NCI-H510A (cell line): ENCODE results near the gene KRT38.

Source experiments
- DNase-seq: peaks from one replicate; lab custom pipeline; 2025; lab: John Stamatoyannopoulos, UW

KRT38 gene

DNA sequence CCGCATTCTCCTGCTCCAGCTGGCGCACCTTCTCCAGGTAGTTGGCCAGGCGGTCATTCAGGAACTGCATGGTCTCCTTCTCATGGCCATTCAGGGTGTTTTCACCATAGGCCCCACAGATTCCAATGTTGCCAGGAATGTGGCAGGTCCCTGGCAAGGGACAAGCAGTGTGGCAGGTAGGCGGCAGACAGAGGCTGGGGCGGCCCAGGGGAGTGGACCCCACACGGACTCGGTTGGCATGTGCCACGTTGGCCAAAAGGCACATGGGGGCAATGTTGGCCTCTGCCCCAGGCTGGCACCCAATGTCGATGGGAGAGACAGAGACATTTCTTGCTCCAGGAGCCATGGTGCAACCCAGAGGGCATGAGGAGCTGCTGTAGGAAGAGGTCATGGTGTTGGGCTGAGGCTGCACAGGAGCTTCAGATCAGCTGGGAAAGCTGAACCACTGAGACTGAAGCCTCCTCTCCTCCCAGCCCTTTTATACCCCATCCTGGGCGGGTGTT, at the start of gene KRT38:
KRT38 (minus strand) TSS at position 453 of the 503 bp plus-strand sequence; CDS start at position 391, 62 bp downstream.
- no peak for DNase-seq

DNA sequence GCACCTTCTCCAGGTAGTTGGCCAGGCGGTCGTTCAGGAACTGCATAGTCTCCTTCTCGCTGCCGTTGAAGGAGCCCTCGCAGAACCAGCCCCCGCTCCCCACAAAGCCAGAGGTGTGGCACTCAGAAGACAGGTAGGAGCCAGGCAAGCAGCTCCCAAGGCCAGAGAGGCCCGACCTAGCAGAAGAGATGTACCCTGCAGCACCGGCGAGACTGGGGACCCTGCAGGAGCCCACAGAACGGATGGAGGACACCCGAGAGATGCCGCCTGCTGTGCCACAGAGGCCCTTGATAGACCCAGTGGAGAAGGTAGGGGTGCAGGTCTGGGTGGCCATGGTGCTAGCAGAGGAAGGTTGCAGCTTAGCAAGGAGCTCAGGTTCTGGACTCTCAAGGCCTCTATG, 48.7 kb upstream of the KRT38 start, which contains the start of gene KRT36:
KRT36 (minus strand) TSS at position 380 of the 400 bp plus-strand sequence; CDS start at position 334, 46 bp downstream.
- no peak for DNase-seq

DNA sequence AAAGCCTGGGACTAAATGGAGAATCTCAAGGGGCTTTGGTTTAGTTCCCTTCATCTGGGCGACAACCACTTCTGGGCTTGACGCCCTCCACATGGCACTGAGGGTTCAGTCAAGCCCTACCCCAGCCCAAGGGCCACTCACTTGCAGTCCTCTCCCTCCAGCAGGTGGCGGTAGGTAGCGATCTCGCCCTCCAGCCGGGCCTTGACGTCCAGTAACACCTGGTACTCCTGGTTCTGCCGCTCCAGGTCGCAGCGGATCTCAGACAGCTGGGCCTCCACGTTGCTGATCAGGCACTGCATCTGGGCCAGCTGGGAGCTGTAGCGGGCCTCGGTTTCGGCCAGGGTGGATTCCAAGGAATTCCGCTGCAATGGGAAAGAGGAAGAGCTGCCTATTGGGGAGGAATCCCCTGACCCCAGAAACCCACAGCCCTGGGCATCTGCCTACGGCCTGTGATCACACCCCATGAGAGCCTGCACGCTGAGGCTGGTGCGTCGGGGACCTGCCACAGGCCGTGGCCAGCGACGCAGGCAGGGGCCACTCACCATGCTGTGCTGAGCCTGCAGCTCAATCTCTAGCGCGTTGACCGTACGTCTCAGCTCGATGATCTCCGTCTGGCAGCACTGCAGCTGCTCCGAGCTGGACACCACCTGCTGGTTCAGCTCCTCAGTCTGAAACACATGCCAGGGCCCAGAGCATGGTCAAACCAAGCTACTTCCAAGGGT, 46.2 kb upstream of the KRT38 start:
- DNase-seq, result no peak

DNA sequence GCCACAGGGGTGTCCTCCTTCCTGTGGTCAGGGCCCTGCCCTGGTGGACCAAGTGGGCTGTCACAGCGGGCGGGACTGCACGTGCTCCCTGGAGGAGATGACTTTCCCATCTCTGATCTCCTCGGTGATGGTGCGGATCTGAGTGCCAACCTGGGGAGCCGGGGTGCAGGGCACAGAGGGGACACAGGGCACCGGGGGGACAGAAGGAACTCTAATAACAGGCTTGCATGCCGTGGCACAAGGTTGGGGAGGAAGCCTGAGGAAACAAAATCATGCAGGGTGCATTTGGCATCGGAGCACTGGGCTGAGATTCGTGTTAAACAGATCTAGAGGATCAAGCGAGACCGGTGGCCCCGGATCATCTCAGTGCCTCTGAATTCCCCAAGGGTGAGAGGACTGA, 45.5 kb upstream of the KRT38 start:
- no peak for DNase-seq

DNA sequence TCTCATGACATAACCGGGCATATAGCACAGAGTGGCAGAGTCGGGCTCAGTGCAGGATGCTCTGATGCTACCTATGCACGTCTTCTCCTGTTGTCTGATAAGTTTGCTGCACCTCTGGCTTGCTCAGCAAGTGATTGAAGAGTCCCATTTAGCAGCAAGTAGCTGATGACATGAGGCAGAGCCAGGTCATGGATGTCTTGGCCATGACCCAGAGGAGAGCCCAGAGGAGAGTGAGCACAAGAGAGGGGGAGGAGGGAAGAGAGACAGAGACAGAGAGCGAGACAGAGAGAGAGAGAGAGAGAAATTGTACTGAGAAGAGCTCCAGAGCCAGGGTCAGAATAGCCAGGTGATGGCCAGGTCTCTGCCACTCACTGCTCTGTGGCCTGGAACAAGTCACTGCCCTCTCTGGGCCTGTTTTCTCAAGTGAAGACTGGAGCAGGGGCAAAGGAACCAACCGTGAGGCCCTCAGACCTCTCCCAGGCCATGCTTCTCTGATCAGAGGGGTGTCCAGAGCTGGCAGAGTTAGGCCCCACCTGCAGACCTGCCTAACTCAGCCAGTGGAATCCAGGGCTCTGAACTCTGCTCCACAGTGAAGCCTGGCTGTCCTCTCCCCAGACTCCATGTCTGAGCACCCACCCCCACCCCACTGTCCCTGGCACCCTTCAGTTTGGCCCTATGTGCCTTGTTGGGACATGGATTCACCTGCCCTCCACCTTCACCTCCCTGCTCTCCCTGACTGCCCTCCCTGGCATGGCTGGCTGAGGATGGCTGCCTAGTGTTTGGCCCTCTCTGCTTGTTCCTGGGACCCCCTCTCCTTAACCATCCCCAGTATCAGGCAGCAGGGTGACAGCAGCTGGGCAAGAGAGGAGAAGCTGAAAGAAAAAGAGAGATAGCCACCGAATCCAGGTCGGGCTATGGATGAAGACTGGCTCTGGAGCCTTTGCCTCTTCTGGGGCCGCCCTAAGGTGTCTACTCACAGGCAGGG, 44.4 kb upstream of the KRT38 start:
- no peak for DNase-seq

DNA sequence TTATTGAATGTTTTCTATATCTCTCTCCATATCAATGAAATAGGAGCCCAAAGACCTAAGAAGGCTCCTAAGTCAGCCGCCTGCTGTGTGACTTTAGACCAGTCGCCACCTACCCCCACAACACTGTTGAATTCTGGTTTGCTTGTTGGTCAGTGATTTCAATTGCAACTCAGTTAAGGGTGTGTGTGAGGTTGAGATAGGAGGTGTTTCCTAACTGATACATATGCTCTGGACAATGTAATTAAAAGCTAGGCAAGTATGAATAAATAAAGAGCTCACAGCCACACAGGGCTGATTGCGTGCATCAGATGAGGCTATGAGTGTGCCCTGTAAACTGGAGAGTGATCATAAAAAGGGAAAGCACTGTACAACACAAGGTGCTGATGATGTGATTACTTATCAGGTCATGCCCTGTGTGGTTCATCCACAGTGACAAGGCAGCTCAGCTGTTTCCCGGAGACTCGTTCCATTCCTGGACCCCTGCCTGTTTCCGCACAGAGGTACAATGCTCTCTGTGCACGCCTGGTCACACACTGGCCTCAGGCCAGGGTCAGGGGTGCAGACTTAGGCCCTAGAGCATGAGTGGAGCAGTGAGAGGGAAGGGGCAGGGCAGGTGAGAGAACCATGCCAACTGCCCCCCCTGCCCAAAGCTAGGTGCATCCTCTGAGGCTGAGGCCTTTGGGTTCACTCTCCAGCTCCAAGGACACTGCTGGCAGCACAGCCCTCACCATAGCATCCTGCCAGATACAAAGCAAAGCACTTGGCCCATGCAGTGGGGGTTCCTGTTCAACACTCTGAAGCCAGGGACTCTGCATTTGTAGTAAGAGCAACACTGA, 43.4 kb upstream of the KRT38 start:
- DNase-seq, result no peak

DNA sequence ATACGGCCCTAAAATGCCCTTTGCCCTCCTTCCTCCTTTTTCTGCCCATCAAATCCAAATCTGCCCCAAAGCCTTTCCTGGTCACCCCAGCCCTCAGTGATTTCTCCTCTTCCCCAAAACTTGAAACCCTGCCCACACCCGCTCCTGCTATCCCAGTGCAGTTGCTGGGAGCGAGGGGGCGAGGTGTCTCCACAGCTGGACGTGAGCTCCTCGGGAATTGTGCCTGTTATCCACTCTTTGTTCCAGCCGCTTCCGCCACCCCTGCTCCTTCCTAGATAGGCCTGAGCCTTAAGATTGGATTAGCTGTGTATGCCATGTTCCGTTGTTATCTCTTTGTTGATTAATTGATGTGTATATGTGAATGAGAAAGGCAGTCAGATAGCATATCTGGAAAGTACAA, 42.7 kb upstream of the KRT38 start:
- no peak for DNase-seq

DNA sequence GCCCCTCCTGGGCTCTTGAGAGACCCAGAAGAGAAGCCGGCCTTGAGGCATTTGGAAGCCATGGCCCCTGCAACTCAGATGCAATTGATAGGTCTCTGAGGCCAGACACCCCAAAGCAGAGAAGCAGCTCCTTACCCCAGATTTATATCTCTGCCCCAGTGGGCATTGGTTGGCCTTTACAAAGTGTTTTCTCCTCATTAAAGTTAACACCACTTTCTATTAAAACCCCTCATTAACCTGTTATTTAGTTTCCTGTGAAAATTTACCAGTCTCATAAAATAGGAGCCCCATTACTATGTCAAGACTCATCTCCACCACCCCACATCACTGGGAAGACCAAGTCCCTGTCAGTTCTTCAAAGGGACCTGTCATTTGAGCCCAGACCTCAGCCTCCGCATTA, 40.3 kb upstream of the KRT38 start, which contains the start of gene KRT35:
KRT35 (minus strand) TSS at position 116 of the 400 bp plus-strand sequence; CDS start at position 62, 54 bp downstream.
- no peak for DNase-seq

DNA sequence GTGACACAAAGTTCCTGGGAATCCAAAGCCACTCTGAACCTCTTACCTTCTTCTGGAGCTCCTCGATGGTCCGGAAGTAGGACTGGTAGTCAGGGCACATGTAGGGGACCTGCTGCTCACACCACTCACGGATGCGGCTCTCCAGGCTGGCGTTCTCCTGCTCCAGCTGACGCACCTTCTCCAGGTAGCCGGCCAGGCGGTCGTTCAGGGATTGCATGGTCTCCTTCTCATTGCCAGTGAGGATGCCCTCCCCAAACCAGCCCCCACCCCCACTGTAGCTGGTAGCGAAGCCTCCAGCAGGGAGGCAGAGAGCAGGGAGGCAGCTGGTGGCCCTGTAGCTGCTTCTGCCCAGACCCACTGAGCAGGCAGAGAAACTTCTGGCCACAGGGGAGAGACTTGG, 39.8 kb upstream of the KRT38 start:
- DNase-seq, result no peak

DNA sequence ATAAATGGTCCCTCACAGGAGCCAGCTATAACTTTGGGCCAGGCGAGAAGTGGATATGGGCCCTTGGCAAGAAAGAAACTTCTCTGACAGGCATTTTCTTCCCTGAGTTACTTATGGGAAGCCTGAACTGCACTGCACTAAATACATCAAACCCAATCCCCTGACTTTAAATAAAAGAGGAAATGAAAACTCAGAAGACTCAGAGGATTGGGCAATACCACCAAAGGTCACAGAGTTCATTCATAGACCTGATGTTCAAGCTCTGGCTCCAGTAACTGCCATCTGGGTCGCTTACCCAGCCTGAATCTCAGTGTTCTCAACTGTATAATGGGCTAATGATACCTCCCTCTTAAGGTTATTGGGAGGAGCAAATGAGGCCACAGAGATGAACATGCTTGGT, 39.4 kb upstream of the KRT38 start:
- DNase-seq, result no peak

DNA sequence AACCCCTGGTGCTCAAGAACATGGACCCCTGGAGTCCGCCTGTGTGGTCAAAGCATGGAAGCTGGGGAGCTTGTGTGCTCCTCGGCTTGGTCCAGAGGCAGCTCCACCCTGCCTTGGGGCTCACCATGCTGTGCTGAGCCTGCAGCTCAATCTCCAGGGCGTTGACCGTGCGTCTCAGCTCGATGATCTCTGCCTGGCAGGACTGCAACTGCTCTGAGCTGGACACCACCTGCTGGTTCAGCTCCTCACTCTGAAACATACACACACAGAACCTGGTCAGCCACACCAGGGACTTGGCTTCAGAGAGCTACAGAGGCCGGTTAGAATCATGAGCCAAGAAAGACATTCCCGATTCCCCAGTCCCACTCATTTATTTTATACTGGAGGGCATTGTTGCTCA, 37.5 kb upstream of the KRT38 start:
- no peak for DNase-seq

DNA sequence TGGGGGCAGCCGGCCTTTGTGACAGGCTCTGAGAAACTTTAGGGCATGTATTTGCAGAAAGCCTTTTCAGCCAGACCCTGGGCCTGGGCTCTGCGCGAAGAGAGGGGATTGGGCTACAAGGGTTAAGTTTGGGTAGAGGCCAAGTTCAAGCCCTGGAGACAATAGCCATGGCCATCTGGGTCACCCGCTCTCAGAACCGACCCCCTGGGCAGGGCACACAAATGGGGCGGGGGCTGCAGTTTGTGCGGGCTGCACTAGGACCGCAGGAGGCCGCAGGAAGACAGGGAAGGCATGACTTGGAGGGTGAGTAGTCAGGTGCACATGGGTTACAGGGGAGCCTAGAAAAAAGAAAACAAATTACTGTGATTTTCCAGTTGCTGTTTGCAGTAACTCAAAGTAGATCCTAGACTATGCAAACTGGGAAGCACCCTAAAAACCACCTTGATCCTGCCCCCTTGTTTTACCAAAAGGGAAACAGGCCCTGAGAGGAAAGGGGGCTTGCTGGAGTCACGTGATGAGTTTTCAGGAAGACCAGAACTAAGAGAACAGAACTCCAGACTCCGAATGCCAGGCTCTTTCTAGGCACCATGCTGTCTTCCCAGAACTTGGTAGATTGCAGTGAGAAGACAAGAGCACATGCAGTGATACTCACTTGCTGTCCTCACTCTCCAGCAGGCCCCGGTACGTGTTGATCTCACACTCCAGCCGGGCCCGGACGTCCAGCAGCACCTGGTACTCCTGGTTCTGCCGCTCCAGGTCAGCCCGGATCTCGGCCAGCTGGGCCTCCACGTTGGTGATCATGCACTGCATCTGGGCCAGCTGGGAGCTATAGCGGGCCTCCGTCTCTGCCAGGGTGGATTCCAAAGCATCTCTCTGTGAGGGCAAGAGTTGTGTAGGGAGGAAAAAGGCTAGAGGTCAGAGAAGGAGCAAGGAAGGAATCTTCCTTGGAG, 36.4 kb upstream of the KRT38 start:
- no peak for DNase-seq

DNA sequence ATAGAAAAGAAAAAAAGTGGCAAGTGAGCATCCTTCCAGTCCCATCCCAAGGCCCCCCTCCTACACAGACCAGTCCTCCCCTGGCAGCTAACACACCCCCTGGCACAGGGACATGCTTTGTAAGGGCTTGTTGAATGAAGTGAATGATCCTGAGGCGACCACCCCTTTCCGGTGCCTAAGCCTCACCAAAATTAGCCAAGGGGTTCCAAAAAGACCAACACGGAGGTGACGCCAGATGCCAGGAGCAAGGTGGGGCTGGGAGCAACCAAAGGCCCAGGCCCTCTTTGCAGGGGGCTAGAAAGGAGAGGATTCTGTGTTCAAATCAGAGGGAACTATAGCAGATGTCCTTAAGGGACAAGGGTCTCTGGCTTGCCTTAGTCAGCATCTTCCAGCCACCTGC, 34.6 kb upstream of the KRT38 start:
- no peak for DNase-seq

DNA sequence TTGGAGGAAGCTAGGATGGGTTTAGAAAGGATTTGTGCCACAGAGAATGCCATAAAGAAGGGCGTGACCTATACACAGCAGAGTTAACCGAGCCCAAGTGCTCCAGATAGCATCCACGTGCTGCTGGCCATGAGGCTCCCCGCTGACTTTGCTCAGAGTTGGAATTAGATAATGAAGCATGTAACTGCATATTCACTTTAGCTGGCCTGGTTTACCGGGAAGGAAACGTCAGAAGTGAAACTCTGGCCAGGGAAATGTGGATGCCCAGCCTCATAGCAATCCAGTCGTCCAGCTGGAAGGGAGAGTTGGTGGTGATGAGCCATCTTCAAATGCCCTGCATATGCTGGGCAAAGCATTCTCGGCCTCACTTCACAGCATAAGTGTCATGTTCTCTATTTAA, 34.1 kb upstream of the KRT38 start:
- no peak for DNase-seq

DNA sequence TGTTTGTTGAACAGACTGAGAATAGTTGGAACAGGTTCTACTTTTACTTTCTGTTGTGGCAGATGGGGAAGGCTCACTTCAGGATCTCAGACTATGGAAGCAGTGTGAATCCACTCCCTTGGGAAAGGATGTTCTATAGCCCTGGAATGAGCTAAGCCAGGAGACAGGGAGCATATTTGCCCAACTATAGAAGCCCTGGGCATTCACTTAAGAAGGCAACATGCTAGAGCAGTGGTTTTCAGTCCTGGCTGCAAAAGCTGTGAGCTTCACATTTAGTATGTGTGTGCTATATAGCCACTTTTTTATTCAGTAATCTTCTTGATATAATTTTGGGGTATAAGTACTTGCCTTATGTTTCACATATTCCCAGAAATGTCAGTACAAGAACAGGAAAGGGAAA, 27.6 kb upstream of the KRT38 start:
- DNase-seq, result no peak

DNA sequence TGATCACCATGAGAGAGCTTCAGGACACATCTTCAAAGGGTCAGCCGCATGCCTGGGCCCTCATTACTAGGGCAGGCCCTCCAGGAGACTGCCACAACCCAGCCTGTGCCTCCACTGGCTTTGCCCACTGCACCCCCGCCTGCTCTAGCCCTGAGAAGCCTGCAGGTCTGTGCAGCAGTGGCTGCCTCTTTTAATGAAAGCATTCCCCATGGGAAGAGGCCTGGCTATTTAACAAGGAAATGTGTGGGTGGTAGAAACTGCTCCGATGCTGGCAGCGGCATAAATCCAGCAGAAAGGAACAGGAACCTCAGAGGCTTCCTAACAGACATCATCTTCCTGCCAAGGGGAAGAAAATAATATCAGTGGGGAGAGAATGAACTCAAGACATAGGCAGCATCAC, 26.8 kb upstream of the KRT38 start:
- no peak for DNase-seq

DNA sequence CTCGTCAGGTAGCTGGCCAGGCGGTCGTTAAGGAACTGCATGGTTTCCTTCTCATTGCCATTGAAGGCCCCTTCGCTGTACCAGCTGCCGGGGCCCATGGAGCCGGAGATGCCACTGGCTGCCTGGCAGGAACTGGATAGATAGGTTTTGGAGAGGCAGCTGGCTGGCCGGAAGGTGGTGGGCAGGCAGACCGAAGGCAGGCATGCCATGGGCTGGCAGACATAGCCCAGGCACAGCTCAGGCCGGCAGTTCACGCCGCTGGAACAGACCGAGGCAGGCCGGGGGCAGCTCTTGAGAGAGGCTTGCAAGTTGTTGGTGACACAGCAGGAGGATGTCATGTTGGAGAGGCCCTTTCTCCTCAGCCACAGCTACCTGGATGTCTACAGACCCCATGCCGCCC, 26.2 kb upstream of the KRT38 start, which contains the start of gene KRT32:
KRT32 (minus strand) TSS at position 399 of the 400 bp plus-strand sequence; CDS start at position 338, 61 bp downstream.
- no peak for DNase-seq

DNA sequence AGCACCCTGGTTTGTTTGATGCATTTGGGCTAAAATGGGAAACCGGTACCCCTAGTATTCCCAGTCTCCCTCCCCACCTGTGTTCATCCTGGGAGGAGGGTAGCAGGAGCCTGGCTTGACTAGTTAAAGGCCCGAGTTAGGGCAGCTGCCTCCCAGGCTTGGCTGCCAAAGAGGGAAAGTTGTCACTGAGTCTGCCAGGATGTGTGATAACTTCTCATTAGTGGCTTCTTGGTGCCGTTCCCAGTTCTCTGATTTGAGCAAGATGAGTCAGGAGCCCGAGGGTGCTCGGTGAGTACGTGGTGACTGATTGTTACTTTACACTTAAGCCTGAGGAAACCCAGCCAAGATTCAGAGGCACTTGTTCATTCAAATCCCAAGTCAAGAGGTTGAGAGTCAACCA, 23.9 kb upstream of the KRT38 start:
- DNase-seq, result no peak

DNA sequence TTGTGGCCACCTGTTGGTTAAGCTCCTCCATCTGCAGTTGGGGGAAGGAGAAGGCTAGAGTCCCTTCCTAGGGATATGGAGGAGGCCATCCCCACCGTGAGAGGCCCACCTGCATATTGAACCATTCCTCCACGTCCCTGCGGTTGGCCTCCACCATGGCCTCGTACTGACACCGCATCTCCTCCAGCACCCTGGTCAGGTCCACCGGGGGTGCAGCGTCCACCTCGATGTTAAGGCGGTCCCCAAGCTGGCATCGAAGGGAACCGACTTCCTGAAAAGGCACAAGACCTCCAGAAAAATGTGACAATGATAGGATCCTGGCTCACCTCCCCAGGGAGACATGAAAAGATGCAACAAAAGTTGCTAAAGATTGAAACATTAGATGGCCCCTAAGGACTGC, 23.4 kb upstream of the KRT38 start:
- no peak for DNase-seq

DNA sequence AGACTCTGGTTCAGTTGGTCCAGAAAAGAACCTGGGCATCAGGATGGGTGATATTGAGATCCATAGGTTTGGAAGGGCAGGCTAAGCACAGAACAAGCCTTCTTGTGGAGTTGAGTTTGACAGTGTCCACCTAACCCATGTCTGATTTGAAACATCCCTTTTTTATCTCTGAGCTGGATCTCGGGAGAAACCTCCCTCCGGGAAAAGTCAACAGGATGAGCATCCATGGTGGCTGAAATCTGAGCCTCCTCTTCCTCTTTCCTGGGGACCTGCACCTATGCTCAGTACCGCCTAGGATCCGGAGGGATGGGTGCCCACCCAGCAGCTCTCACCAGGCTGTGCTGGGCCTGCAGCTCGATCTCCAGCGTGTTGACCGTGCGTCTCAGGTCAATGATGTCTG, 23.0 kb upstream of the KRT38 start:
- no peak for DNase-seq

DNA sequence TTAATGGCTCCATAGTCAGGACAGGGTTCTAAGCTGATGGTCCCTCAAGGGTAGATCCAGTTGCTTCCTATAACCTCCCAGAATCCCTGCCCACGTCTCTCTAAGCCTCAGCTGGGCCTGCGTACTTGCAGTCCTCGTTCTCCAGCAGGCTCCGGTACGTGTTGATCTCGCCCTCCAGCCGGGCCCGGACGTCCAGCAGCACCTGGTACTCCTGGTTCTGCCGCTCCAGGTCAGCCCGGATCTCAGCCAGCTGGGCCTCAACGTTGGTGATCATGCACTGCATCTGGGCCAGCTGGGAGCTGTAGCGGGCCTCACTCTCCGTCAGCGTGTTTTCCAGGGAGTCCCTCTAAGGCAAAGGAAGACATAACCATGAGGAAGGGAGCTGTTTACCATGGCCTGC, 21.9 kb upstream of the KRT38 start:
- no peak for DNase-seq
